ENCODE results near the gene ERFE.

The ERFE gene

DNA sequence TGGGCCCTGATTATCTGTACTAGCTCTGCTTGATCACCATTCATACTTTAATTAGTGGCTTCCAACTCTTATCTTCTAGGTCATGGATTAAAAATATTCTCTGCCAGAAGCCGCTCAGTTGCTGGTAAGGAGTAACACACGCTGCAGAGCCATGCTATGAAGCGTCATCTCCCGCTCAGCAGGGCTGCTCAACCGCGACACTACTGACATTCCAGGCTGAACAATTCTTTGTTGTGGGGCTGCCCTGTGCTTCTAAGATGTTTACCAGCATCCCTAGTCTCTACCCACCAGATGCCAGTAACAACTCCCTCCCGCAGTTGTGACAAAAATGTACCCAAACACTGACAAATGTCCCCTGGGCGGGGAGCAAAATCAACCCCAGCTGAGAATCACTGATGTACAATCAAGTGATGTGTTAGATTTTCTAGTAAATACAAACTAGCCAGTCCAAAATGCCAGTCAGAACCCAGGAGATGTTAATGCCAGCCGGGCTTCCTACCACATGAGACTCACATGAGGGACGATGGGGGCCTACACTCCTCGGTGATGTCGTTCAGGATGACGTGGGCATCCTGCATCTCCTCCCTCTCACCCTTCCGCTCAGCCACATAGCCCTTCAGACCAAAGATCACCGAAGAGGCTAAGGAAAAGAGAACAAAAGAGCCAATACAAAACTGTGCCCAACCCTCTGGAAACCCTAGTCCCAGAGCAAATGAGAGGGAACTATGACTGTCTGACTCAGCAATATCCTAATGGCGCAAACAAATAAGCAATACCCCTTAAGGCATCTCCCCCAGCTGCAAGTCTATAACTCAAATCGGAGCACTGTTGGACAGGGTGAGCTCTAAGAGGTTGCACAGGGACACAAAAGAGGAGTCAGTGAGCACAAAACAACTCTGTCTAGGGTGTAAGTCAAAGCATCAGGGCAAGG is 29.1 kb downstream of the ERFE start:
- TF ChIP-seq CTCF (IDR thresholded peaks at IDR 0.05; ENCODE audit: control extremely low read depth, extremely low read depth, low read depth, missing control alignments), result no peak
- DNase-seq (ENCODE audit: extremely low spot score), result no peak
- POLR2A ChIA-PET, result no interaction called here
- CTCF ChIA-PET, result interaction anchor here (1.1 kb wide), 2 partner anchors 10 to 49 kb away, joined by 3 to 5 read pairs; no protein-coding TSS in a partner anchor

- ChIA-PET POLR2A (interaction anchor here (0.7 kb wide), 1 partner anchor 17 kb away, joined by 6 read pairs; no protein-coding TSS in a partner anchor), CTCF (no interaction called here)
- TF ChIP-seq CTCF (IDR thresholded peaks at IDR 0.05; ENCODE audit: control extremely low read depth, extremely low read depth, low read depth, missing control alignments), result no peak
- no peak for DNase-seq (ENCODE audit: extremely low spot score)
These were observed 31.7 kb downstream of the ERFE start for GRCh38 chr2:238190445-238190844.

- ChIA-PET POLR2A (no interaction called here), CTCF (interaction anchor here (0.8 to 1.1 kb wide), 4 partner anchors 10 to 86 kb away, joined by 3 to 4 read pairs (median 4); no protein-coding TSS in a partner anchor)
- no peak for DNase-seq (ENCODE audit: extremely low spot score)
- TF ChIP-seq CTCF (IDR thresholded peaks at IDR 0.05; ENCODE audit: control extremely low read depth, extremely low read depth, low read depth, missing control alignments), result no peak
These were observed 43.7 kb downstream of the ERFE start for GRCh38 chr2:238202326-238203093.

DNA sequence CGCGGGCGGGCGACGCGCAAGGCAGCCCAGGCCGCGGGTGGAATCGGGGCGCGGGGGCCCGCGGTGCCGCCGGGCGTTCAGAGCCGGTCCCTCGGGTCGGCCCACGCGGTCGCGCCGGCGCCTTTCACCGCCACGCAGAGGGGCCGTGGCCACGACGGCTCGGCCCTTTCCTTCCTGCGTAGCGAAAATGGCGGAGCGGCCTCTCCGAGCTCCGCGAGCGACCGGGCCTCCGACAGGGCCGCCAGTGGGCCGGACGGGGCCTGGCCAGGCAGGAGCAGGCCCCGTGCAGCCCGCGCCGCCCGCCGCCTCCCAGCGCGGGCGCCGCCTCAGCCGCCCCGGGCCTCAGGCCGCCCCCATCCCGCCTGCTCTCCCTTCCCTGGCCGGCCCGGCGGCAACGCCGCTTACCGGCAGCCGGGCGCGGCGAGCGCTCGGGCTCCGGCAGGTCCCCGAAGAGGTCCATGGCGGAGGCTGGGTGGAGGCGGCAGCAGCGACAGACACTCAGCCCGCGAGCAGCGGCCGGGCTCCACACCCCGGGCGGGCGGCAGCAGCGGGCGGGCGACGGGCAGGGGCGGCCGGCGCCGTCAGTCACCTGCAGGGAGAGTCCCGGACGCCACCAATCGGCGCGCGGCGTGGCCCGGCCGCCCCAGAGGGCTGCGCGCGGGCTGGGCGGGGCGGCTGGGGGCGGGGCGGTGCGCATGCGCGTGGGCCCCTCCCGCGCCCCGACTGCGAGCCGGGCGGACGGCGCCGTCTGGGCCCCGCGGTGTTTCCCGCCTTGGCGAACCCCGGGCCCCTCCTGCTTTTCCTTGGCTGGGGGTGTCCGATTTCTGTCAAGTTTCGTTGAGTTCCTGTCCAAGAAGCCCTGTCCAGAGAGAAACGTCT is 44.6 kb downstream of the ERFE start, which contains the start of gene ILKAP:
TSS of gene ILKAP (minus strand) at position 602 of the 879 bp plus-strand sequence. CDS start at position 460, 142 bp downstream.
- no peak for TF ChIP-seq CTCF (IDR thresholded peaks at IDR 0.05; ENCODE audit: control extremely low read depth, extremely low read depth, low read depth, missing control alignments)
- ChIA-PET CTCF (interaction anchor here (1.0 to 1.1 kb wide), 3 partner anchors 11 to 86 kb away, joined by 3 to 4 read pairs (median 3); no protein-coding TSS in a partner anchor), POLR2A (no interaction called here)
- DNase-seq (ENCODE audit: extremely low spot score), result peak; percentile 100

DNA sequence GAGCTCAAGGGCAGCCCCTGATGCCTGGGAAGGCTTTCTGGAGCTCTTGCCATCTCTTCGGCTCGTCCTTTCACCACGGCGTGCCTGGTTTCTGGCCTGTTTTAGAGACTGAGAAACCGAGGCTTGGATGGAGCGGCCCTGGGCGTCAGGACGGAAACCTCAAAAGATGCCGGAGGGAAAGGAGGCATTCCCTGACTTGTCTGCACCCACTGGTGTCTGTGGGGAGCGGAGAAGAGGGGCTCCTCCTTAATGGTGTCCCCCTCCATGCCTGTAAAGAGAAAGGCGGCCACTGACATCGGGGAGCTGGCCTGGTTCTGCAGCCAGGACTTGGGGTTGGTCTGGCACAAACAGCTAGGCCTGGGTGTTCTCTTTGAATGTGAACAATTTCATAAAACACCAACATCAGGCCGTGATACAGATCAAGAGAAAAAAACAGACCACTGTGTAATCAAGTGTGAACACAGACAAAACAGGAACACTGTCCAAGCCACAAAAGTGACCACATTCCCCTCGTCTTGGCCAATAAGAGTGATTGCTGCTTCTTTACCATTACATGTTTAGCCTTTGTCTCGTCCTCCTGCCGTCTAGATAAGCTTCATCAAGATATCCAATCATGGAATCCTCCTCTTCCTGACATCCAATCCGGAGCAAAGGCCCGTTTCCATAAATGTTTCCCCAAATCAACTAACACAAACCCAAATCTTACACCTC is 45.4 kb downstream of the ERFE start:
- ChIA-PET CTCF (no interaction called here), POLR2A (no interaction called here)

More for the DNA sequence above, 45.4 kb downstream of the ERFE start:
- TF ChIP-seq CTCF (IDR thresholded peaks at IDR 0.05; ENCODE audit: control extremely low read depth, extremely low read depth, low read depth, missing control alignments), result no peak
- DNase-seq (ENCODE audit: extremely low spot score), result no peak
